Duodenal mucosa (tissue), 2 donors: ENCODE data around the gene MYO1B.

Experiments
- H3K27ac ChIP-seq: one replicate; pipeline ENCODE4 v1.7.0; 2013; ENCODE audit warnings: low read depth, low read length
- H3K27me3 ChIP-seq, 2 donors: one replicate each; pipeline ENCODE4 v1.7.0; 2013; ENCODE audit warnings: low read length in 2 of 2, control low read depth in 1 of 2; ENCODE audit not compliant: insufficient read depth in 2 of 2, control insufficient read depth in 1 of 2
- H3K36me3 ChIP-seq, 2 donors: one replicate each; pipeline ENCODE4 v1.7.0; 2013; ENCODE audit warnings: low read length in 2 of 2, control low read depth in 1 of 2; ENCODE audit not compliant: insufficient read depth in 2 of 2, control insufficient read depth in 1 of 2
- H3K4me1 ChIP-seq, 2 donors: one replicate each; pipeline ENCODE4 v1.7.0; 2013; ENCODE audit warnings: low read length in 2 of 2, control low read depth in 1 of 2; ENCODE audit not compliant: insufficient read depth in 2 of 2, control insufficient read depth in 1 of 2
- H3K4me3 ChIP-seq, 2 donors: one replicate each; pipeline ENCODE4 v1.7.0; 2013; ENCODE audit warnings: low read length in 2 of 2, low read depth in 1 of 2
- H3K9ac ChIP-seq, 2 donors: one replicate each; pipeline ENCODE4 v1.7.0; 2013; ENCODE audit warnings: low read length in 2 of 2, low read depth in 1 of 2
- H3K9me3 ChIP-seq, 2 donors: one replicate each; pipeline ENCODE4 v1.7.0; 2013; ENCODE audit warnings: low read length in 2 of 2, control low read depth in 1 of 2; ENCODE audit not compliant: control insufficient read depth in 1 of 2

Gene MYO1B

DNA sequence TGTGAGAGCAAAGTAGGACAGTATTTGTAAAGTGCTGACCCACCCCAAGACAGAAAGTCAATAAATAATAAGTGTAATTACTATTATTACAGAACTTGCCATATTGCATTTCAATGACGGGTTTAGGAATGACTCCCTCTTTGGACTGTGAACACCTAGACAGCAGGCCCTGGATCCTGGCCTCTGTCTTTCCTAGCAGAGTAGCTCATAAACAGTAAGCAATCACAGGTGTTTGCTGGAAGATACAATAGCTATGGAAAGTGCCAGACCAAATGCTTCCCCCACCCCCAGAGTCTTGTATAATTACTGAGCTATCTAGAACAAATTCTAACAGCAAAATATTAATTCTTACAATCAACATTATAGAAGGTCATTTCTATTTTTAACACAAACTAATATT lies 20.1 kb upstream of the MYO1B start:
- Histone ChIP-seq H3K36me3 (no peaks in the 10 kb centered on the region), H3K4me1 (no peaks in the 10 kb centered on the region), H3K4me3 (no peak overlapping the region), H3K27me3 (no peaks in the 10 kb centered on the region), H3K9me3 (no peaks in the 10 kb centered on the region), H3K9ac (no peak overlapping the region), H3K27ac (no peak overlapping the region)

- no peak overlapping the region for H3K4me3 ChIP-seq
- H3K27me3 ChIP-seq: no peaks in the 10 kb centered on the region
- H3K9ac ChIP-seq: no peak overlapping the region
- H3K36me3 ChIP-seq: no peaks in the 10 kb centered on the region
- no peaks in the 10 kb centered on the region for H3K9me3 ChIP-seq
- H3K27ac ChIP-seq: no peak overlapping the region
- no peaks in the 10 kb centered on the region for H3K4me1 ChIP-seq
Measured at GRCh38 chr2:191225690-191226089, 19.5 kb upstream of the MYO1B start.

GRCh38 chr2:191226196-191226595 lies 19.0 kb upstream of the MYO1B start:
- H3K36me3 ChIP-seq: no peaks in the 10 kb centered on the region
- no peaks in the 10 kb centered on the region for H3K4me1 ChIP-seq
- no peak overlapping the region for H3K9ac ChIP-seq
- no peak overlapping the region for H3K4me3 ChIP-seq
- no peaks in the 10 kb centered on the region for H3K27me3 ChIP-seq
- H3K27ac ChIP-seq: no peak overlapping the region
- H3K9me3 ChIP-seq: no peaks in the 10 kb centered on the region

- Histone ChIP-seq H3K36me3 (no peaks in the 10 kb centered on the region), H3K9ac (no peak overlapping the region), H3K27me3 (no peaks in the 10 kb centered on the region), H3K9me3 (no peaks in the 10 kb centered on the region), H3K4me3 (no peak overlapping the region), H3K27ac (no peak overlapping the region), H3K4me1 (no peaks in the 10 kb centered on the region)
Measured at GRCh38 chr2:191228333-191228732, 16.9 kb upstream of the MYO1B start.

DNA sequence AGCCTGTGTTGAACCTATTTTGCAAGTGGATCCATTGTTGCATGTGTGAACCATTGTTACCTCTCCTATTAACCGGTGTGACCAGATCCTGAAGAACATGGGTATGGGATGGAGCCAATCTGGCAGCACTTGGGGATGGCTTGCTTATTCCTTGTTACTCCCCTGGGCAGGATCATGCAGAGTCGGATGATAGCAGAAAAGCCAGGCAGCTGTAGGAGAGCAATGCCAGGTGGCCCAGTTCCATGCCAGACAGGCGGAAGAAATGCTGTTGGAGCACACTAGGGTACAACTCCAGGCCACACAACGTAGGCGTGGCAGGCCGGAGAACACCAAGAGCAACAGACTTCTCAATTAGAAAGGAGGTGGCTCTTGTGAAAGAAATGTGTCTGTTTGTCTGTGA lies 16.3 kb upstream of the MYO1B start:
- Histone ChIP-seq H3K9me3 (no peaks in the 10 kb centered on the region), H3K4me3 (no peak overlapping the region), H3K27me3 (no peaks in the 10 kb centered on the region), H3K4me1 (no peaks in the 10 kb centered on the region), H3K9ac (no peak overlapping the region), H3K36me3 (no peaks in the 10 kb centered on the region), H3K27ac (no peak overlapping the region)

DNA sequence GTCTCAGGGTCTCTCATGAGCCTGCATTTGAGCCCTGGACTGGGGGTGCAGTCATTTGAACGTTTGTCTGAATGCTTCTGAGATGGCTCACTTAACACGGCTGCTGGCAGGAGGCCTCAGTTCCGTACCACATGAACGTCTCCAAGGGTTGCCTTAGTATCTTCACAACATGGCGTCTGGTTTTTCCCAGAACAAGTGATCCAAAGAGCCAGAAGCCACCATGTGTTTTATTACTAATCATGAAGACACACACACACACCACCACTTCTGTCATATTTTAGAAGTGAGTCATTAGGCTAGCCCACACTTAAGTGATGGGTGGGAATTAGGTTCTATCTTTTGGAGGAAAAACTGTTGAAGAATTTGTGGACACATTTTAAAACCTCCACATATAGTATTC lies 15.0 kb upstream of the MYO1B start:
- Histone ChIP-seq H3K9ac (no peak overlapping the region), H3K4me3 (no peak overlapping the region), H3K27me3 (no peaks in the 10 kb centered on the region), H3K4me1 (no peaks in the 10 kb centered on the region), H3K27ac (no peak overlapping the region), H3K9me3 (no peaks in the 10 kb centered on the region), H3K36me3 (no peaks in the 10 kb centered on the region)

DNA sequence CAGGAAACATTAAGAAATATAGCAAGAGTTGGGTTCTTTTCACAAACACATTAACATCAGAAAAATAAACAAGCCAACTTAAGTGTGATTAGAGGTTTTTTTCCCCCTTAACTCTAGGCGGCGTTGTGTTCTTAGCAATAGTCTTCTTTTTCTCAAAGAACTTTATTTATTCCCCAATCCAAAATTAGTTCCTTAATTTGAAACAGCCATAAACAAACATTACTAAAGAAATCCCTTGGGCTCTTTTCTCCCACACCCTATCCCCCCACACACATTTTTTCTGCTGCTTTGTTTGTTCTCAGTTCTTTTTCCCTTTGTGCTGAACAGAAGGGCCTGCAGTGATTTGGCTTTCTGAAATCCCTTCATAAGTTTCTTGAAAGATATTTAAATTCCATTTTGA lies 13.2 kb upstream of the MYO1B start:
- no peak overlapping the region for H3K4me3 ChIP-seq
- H3K4me1 ChIP-seq: no peaks in the 10 kb centered on the region
- H3K36me3 ChIP-seq: no peaks in the 10 kb centered on the region
- H3K27ac ChIP-seq: no peak overlapping the region
- no peaks in the 10 kb centered on the region for H3K9me3 ChIP-seq
- no peak overlapping the region for H3K9ac ChIP-seq
- H3K27me3 ChIP-seq: no peaks in the 10 kb centered on the region

DNA sequence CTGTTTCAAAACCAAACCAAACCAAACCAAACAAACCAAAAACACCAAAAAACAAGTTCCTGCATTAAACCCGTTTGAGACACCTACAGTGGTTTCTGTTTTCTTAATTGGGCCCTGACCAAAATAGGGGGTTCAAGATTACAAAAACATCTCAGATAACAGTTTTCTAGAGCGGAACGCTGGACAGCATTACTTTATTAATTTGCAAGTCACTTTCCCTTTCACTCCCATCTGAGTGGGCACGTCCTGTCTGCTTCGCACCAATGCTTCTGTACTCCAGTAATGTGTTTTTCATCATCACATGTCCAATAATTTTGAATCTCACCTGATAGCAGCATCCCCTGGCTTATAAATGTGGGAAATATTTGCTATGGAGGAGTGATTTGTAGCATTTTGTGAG lies 11.7 kb upstream of the MYO1B start:
- Histone ChIP-seq H3K4me3 (no peak overlapping the region), H3K9ac (no peak overlapping the region), H3K9me3 (no peaks in the 10 kb centered on the region), H3K4me1 (no peaks in the 10 kb centered on the region), H3K27ac (no peak overlapping the region), H3K36me3 (no peaks in the 10 kb centered on the region), H3K27me3 (no peaks in the 10 kb centered on the region)

DNA sequence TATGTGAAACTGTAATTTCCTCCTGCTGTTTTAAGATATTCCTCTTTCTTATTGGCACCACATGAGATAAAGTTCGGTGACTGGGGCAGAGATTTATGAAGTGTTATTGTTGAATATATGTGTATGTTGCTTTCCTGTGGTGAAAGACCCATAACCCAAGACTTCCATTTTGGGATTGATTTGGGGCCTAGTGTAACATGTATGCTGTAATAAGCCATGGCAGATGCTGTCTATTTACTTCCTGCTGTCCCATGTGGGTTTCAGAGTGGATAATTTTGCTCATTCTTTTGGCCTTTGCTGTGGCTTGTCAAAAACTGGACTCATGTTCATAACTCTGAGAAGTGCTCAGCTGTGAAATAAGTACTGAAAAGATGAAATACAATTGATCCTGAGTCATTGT lies 10.8 kb upstream of the MYO1B start:
- H3K9me3 ChIP-seq: no peaks in the 10 kb centered on the region
- H3K4me3 ChIP-seq: no peak overlapping the region
- no peak overlapping the region for H3K27ac ChIP-seq
- H3K27me3 ChIP-seq: no peaks in the 10 kb centered on the region
- no peaks in the 10 kb centered on the region for H3K4me1 ChIP-seq
- no peaks in the 10 kb centered on the region for H3K36me3 ChIP-seq
- H3K9ac ChIP-seq: no peak overlapping the region

DNA sequence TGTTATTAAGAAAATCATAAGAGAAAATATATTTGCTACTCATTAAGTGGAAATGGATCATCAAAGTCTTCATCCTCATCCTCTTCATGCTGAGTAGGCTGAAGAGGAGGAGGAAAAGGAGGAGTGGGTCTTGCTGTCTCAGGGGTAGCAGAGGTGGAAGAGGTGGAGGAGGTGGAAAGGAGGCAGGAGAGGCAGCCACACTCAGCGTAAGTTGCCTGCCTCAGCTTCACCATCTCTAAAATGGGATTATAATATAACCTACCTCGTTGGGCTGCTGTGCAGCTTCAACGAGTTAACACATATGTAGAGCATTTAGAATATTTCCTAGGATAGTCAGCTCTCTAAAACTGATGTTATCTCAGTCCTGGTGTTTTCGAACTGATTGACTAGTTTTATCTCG lies 4.3 kb upstream of the MYO1B start:
- H3K4me3 ChIP-seq: no peak overlapping the region
- H3K9me3 ChIP-seq: no peaks in the 10 kb centered on the region
- H3K9ac ChIP-seq: no peak overlapping the region
- no peaks in the 10 kb centered on the region for H3K36me3 ChIP-seq
- no peak overlapping the region for H3K27ac ChIP-seq
- H3K27me3 ChIP-seq: no peaks in the 10 kb centered on the region
- H3K4me1 ChIP-seq: no peaks in the 10 kb centered on the region

DNA sequence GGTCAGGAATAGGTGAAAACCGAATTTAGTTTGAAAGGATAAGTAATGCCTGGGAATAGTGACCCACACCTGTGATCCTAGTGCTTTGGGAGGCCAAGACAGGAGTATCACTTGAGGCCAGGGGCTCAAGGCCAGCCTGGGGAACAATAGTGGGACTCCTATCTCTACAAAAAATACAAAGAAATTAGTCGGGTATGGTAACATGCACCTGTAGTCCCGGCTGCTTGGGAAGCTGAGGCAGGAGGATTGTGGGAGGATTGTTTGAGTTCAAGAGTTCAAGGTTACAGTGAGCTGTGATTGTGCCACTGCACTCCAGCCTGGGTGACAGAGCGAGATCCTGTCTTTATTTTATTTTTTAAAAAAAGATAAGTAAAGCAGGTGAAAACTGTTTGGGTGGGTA lies 3.8 kb upstream of the MYO1B start:
- Histone ChIP-seq H3K36me3 (no peaks in the 10 kb centered on the region), H3K9ac (no peak overlapping the region), H3K27me3 (no peaks in the 10 kb centered on the region)

More for the DNA sequence above, 3.8 kb upstream of the MYO1B start:
- H3K4me3 ChIP-seq: no peak overlapping the region
- H3K27ac ChIP-seq: no peak overlapping the region
- peaks cover 0 to under 1% of the 10 kb centered on the region in 2 donors for H3K4me1 ChIP-seq
- H3K9me3 ChIP-seq: no peaks in the 10 kb centered on the region
